ENCODE measurements around the gene PPM1B.

GRCh38 chr2:44142306-44142705, 26.4 kb upstream of the PPM1B start:
- TF ChIP-seq, protein P1, sequence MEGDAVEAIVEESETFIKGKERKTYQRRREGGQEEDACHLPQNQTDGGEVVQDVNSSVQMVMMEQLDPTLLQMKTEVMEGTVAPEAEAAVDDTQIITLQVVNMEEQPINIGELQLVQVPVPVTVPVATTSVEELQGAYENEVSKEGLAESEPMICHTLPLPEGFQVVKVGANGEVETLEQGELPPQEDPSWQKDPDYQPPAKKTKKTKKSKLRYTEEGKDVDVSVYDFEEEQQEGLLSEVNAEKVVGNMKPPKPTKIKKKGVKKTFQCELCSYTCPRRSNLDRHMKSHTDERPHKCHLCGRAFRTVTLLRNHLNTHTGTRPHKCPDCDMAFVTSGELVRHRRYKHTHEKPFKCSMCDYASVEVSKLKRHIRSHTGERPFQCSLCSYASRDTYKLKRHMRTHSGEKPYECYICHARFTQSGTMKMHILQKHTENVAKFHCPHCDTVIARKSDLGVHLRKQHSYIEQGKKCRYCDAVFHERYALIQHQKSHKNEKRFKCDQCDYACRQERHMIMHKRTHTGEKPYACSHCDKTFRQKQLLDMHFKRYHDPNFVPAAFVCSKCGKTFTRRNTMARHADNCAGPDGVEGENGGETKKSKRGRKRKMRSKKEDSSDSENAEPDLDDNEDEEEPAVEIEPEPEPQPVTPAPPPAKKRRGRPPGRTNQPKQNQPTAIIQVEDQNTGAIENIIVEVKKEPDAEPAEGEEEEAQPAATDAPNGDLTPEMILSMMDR (IDR thresholded peaks at IDR 0.05; ENCODE audit: insufficient read depth, low read length): no peak
- TF ChIP-seq SPI1 (IDR thresholded peaks at IDR 0.05; ENCODE audit: borderline replicate concordance, low read depth) (no peak), POLR2AphosphoS5 (IDR thresholded peaks at IDR 0.05; ENCODE audit: low read depth) (no peak), GABPA (IDR thresholded peaks at IDR 0.05; ENCODE audit: low read depth) (no peak)
- TF ChIP-seq, protein P2, sequence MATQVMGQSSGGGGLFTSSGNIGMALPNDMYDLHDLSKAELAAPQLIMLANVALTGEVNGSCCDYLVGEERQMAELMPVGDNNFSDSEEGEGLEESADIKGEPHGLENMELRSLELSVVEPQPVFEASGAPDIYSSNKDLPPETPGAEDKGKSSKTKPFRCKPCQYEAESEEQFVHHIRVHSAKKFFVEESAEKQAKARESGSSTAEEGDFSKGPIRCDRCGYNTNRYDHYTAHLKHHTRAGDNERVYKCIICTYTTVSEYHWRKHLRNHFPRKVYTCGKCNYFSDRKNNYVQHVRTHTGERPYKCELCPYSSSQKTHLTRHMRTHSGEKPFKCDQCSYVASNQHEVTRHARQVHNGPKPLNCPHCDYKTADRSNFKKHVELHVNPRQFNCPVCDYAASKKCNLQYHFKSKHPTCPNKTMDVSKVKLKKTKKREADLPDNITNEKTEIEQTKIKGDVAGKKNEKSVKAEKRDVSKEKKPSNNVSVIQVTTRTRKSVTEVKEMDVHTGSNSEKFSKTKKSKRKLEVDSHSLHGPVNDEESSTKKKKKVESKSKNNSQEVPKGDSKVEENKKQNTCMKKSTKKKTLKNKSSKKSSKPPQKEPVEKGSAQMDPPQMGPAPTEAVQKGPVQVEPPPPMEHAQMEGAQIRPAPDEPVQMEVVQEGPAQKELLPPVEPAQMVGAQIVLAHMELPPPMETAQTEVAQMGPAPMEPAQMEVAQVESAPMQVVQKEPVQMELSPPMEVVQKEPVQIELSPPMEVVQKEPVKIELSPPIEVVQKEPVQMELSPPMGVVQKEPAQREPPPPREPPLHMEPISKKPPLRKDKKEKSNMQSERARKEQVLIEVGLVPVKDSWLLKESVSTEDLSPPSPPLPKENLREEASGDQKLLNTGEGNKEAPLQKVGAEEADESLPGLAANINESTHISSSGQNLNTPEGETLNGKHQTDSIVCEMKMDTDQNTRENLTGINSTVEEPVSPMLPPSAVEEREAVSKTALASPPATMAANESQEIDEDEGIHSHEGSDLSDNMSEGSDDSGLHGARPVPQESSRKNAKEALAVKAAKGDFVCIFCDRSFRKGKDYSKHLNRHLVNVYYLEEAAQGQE (IDR thresholded peaks at IDR 0.05; ENCODE audit: insufficient replicate concordance, low read depth): no peak
